K562 (cell line): ENCODE measurements around the gene CSK. TPM values are rescaled to one million over a fixed set of nuclear protein-coding genes. Genes with fewer than 3 reads are reported as not detected.

ENCODE experiments used
- ATAC-seq: fragments of 200-7000 bp; cut with Tn5 transposase; 3 replicates; pipeline ENCODE4 v1.9.1; 2020; ENCODE audit warnings: moderate library complexity
- BruUV-seq: library from RNA; stranded (reverse); fragments of 400-500 nt; replicated peaks from 2 replicates; lab custom pipeline; 2021; lab: Mats Ljungman, UMichigan
- CTCF ChIA-PET: fragments of 300-600 bp; formaldehyde crosslinking; extraction: SDS; loops from one replicate; lab custom pipeline; 2021; ENCODE audit warnings: low intra/inter-chr PET ratio; lab: Yijun Ruan, JAX
- POLR2A ChIA-PET: fragments of 300-600, 350-650 bp; sonication (Branson Sonifier 250); formaldehyde crosslinking; extraction: SDS; loops from one replicate; lab custom pipeline; 2021; ENCODE audit warnings: antibody characterized with exemption, inconsistent platforms; lab: Yijun Ruan, JAX
- DNase-seq, 4 experiments: peaks; one replicate each; pipeline versions ENCODE4 v3.0.0 to v3.0.0-alpha.2; 2011 to 2018; ENCODE audit warnings: low spot score in 3 of 4, mixed read lengths in 3 of 4; ENCODE audit errors: extremely low read depth in 1 of 4
- FAIRE-seq: peaks from 2 replicates; lab custom pipeline; 2011; peaks lifted over from hg19 to GRCh38; lab: Jason Lieb, UNC
- H2AFZ ChIP-seq: 2 replicates; pipeline ENCODE4 v1.6.0; 2011; ENCODE audit warnings: low read depth, low read length, control low read depth, inconsistent platforms
- H3K27ac ChIP-seq: fragments of 200-600 bp; 3 replicates; pipeline ENCODE4 v1.8.0; 2011; ENCODE audit warnings: low read depth, mild to moderate bottlenecking, control low read depth, inconsistent platforms, low read length, moderate library complexity, mixed read lengths; ENCODE audit errors: extremely low read depth
- H3K27me3 ChIP-seq, 2 experiments: fragments of 300-600 bp in 1 of 2; 2 replicates in 1 of 2; 3 replicates in 1 of 2; pipeline versions ENCODE4 v1.6.0 to v1.8.0; 2011; ENCODE audit warnings: inconsistent platforms in 2 of 2, low read length in 2 of 2, mild to moderate bottlenecking in 1 of 2, mixed read lengths in 1 of 2, moderate library complexity in 1 of 2; ENCODE audit not compliant: control insufficient read depth in 2 of 2, insufficient read depth in 2 of 2
- H3K36me3 ChIP-seq: fragments of 300-600 bp; 3 replicates; pipeline ENCODE4 v1.8.0; 2011; ENCODE audit warnings: mild to moderate bottlenecking, low read length, inconsistent platforms; ENCODE audit not compliant: control insufficient read depth, insufficient read depth
- H3K4me1 ChIP-seq, 2 experiments: fragments of 200-600 bp in 1 of 2; replicated peaks in 1 of 2; 2 replicates in 1 of 2; 3 replicates in 1 of 2; pipeline versions ENCODE4 v1.5.1 to v1.8.0; 2011; ENCODE audit warnings: inconsistent platforms in 2 of 2, low read length in 2 of 2, mild to moderate bottlenecking in 1 of 2, mixed read lengths in 1 of 2, moderate library complexity in 1 of 2; ENCODE audit not compliant: control insufficient read depth in 2 of 2, insufficient read depth in 2 of 2
- H3K4me2 ChIP-seq: 2 replicates; pipeline ENCODE4 v1.6.1; 2011; ENCODE audit warnings: low read length, control low read depth, inconsistent platforms, mixed read lengths; ENCODE audit not compliant: insufficient read depth
- H3K4me3 ChIP-seq: fragments of 200-600 bp; sonication (generic), shearing (Covaris generic); 2 replicates; pipeline ENCODE4 v1.5.1; 2016; ENCODE audit warnings: control low read depth, inconsistent platforms
- H3K79me2 ChIP-seq: fragments of 200-600 bp; 3 replicates; pipeline ENCODE4 v1.8.0; 2011; ENCODE audit warnings: low read length, inconsistent platforms; ENCODE audit not compliant: control insufficient read depth, insufficient read depth
- H3K9ac ChIP-seq, 2 experiments: 2 replicates each; pipeline versions ENCODE4 v1.6.0 to v1.6.1; 2011; ENCODE audit warnings: low read depth in 2 of 2, low read length in 2 of 2, control low read depth in 1 of 2, inconsistent platforms in 1 of 2, mild to moderate bottlenecking in 1 of 2, mixed read lengths in 1 of 2; ENCODE audit not compliant: insufficient read depth in 1 of 2
- H3K9me1 ChIP-seq: one replicate; pipeline ENCODE4 v1.6.0; 2011; ENCODE audit warnings: inconsistent platforms, mild to moderate bottlenecking, low read length, moderate library complexity; ENCODE audit not compliant: control insufficient read depth, insufficient read depth
- H3K9me3 ChIP-seq: replicated peaks from 2 replicates; pipeline ENCODE4 v1.5.1; 2011; ENCODE audit warnings: low read depth, low read length, inconsistent platforms; ENCODE audit not compliant: control insufficient read depth, insufficient read depth
- H4K20me1 ChIP-seq: replicated peaks from 2 replicates; pipeline ENCODE4 v1.6.1; 2011; ENCODE audit warnings: low read length, inconsistent platforms, mixed read lengths; ENCODE audit not compliant: control insufficient read depth, insufficient read depth
- HDGF ChIP-seq: fragments of 450-650 bp; IDR thresholded peaks from 2 replicates; pipeline ENCODE4 v1.6.1; 2016
- KDM1A ChIP-seq, 2 experiments: fragments of 450-650 bp; IDR thresholded peaks; 2 replicates each; pipeline ENCODE4 v1.6.1; 2016; ENCODE audit warnings: mild to moderate bottlenecking in 2 of 2
- MIER1 ChIP-seq: fragments of 450-650 bp; IDR thresholded peaks from 2 replicates; pipeline ENCODE4 v1.6.1; 2016; ENCODE audit warnings: antibody characterized with exemption, mild to moderate bottlenecking, low read depth
- PCBP2 ChIP-seq: fragments of 200-400 bp; formaldehyde crosslinking; IDR thresholded peaks from 2 replicates; pipeline ENCODE4 v1.6.1; 2018; ENCODE audit warnings: low read length, low read depth, mild to moderate bottlenecking, moderate library complexity; ENCODE audit not compliant: poor library complexity, severe bottlenecking
- POLR2A ChIP-seq: fragments of 450-650 bp; conservative IDR thresholded peaks from 2 replicates; pipeline ENCODE4 v1.6.1; 2016
- SREBF1 ChIP-seq: fragments of 150-350 bp; IDR thresholded peaks from 2 replicates; pipeline ENCODE4 v1.6.1; 2014; ENCODE audit warnings: antibody characterized with exemption, low read depth, low read length, borderline replicate concordance
- THAP7 ChIP-seq: fragments of 250-450 bp; sonication (Bioruptor Pico); IDR thresholded peaks from 2 replicates; pipeline ENCODE4 v1.5.0; 2021
- ZNF778 ChIP-seq: fragments of 450-650 bp; formaldehyde crosslinking; IDR thresholded peaks from 2 replicates; pipeline ENCODE4 v1.4.0; 2020; ENCODE audit warnings: mild to moderate bottlenecking, moderate library complexity
- WGBS: fragments of 100-300 bp; shearing (Covaris generic); methylation state at CpG from one replicate; pipeline ENCODE4 v1.1.6; 2016; ENCODE audit warnings: low coverage, mixed read lengths; ENCODE audit not compliant: insufficient coverage; ENCODE audit errors: missing lambda C conversion rate; 5-methylcytosine and 5-hydroxymethylcytosine counted together
- in situ Hi-C: fragments of 300-500 bp; cut with MboI; formaldehyde crosslinking; loops from 4 replicates; pipeline ENCODE4 v1.15.0; 2018; ENCODE audit warnings: inconsistent platforms, mixed read lengths
- intact Hi-C: fragments of 100-400 bp; cut with micrococcal nuclease; formaldehyde crosslinking; loops from 2 replicates; pipeline ENCODE4 v1.14.2; 2022
- polyA plus RNA-seq, 8 experiments: library from polyadenylated mRNA; depleted of rRNA in 4 of 8; stranded (reverse) in 5 of 8; unstranded in 3 of 8; fragments of >200 nt; fragmentation: Nextera tagmentation in 2 of 8; fragmentation: Illumina TruSeq in 1 of 8; extraction: Ambion mirVana in 2 of 8; extraction: Trizol in 1 of 8; gene quantifications; 2 replicates each; pipeline versions ENCODE4 v1.2.1 to v1.2.3, GENCODE V29; 2011 to 2014; ENCODE audit warnings: inconsistent platforms in 1 of 8, missing spikeins in 1 of 8
- total RNA-seq, 7 experiments: library from RNA; depleted of rRNA in 6 of 7; stranded (reverse); fragments of >200 nt in 6 of 7; fragmentation: Illumina TruSeq in 2 of 7; extraction: Trizol in 2 of 7; gene quantifications; 2 replicates each; pipeline versions ENCODE4 v1.2.1 to v1.2.3, GENCODE V29; 2011 to 2021; ENCODE audit warnings: low replicate concordance in 1 of 7

Gene CSK
- total and polyA plus RNA-seq, 9 of the 15 experiments (the other 6 are each of a cell fraction or from before 2014, with no cell fraction given) = 1.5 to 112 (median 22.5) TPM

- no peak overlapping the region for H3K4me2 ChIP-seq
- intact Hi-C loops = no loop called here
- H3K36me3 ChIP-seq = peaks cover 42% of the 10 kb centered on the region; the same call in 2 of the 3 replicates
- in situ Hi-C loops = no loop called here
- no peak overlapping the region for H2AFZ ChIP-seq
- ATAC-seq (no peak), FAIRE-seq (no peak)
- H3K9ac ChIP-seq = peak overlapping the region in 1 of 2 experiments; percentile 52; a peak in 1 of 4 replicates
- H3K9me1 ChIP-seq = peaks cover 7% of the 10 kb centered on the region
- POLR2A ChIA-PET = interaction anchor here (0.6 to 1.2 kb wide), 4 partner anchors 28 to 859 kb away, joined by 3 to 4 read pairs (median 4); no protein-coding TSS in a partner anchor
- H3K4me3 ChIP-seq = no peak overlapping the region
- H3K4me1 ChIP-seq = peaks cover 0 to 27% of the 10 kb centered on the region in 2 experiments; a peak in 3 of 5 replicates
- WGBS = 65% methylated on average over 5 of the region's 6 CpGs
- peaks cover 0 to 8% of the 10 kb centered on the region in 2 experiments; a peak in 1 of 5 replicates for H3K27me3 ChIP-seq
- TF ChIP-seq ZNF778 (CRISPR knock-in tag) = no peak
- TF ChIP-seq THAP7 (CRISPR knock-in tag) = no peak
- 0 out of 2 replicates have a peak, but pooled peaks have one; percentile 9 for TF ChIP-seq POLR2A
- TF ChIP-seq MIER1 = no peak
- TF ChIP-seq, all 486 proteins: peak for 1
- CTCF ChIA-PET = interaction anchor here (0.6 to 1.3 kb wide), 2 partner anchors 34 to 116 kb away, joined by 4 to 6 read pairs; no protein-coding TSS in a partner anchor
- DNase-seq = no peak
- Histone ChIP-seq H3K79me2 (no peaks in the 10 kb centered on the region), H4K20me1 (peaks cover 1% of the 10 kb centered on the region), H3K27ac (no peak overlapping the region), H3K9me3 (no peaks in the 10 kb centered on the region)
- no TSS peak for BruUV-seq
These were observed 23.1 kb downstream of the CSK start for GRCh38 chr15:74804935-74805334.

- no peak overlapping the region for H3K27ac ChIP-seq
- FAIRE-seq = no peak
- TF ChIP-seq HDGF (no peak), SREBF1 (no peak), KDM1A (IDR thresholded peaks at IDR 0.05) (0 out of 4 replicates have a peak, but pooled peaks have one; percentile 20 to 21), PCBP2 (no peak)
- TF ChIP-seq, all 486 proteins: peak for 1
- peak; percentile 37; the same call in 2 of the 3 replicates for ATAC-seq
- H3K9ac ChIP-seq = no peak overlapping the region
- H3K4me3 ChIP-seq = no peak overlapping the region
- H3K9me1 ChIP-seq = no peaks in the 10 kb centered on the region
- intact Hi-C loops = no loop called here
- no peaks in the 10 kb centered on the region for H3K9me3 ChIP-seq
- in situ Hi-C loops = no loop called here
- H3K4me2 ChIP-seq = no peak overlapping the region
- peaks cover 20% of the 10 kb centered on the region; the same call in 1 of the 3 replicates for H3K36me3 ChIP-seq
- no peak overlapping the region for H2AFZ ChIP-seq
- no peak for DNase-seq
- H4K20me1 ChIP-seq = no peaks in the 10 kb centered on the region; the same call in 1 of the 2 replicates
- peaks cover 0 to 7% of the 10 kb centered on the region in 2 experiments; a peak in 2 of 5 replicates for H3K4me1 ChIP-seq
- peaks cover 0 to 9% of the 10 kb centered on the region in 2 experiments; a peak in 2 of 5 replicates for H3K27me3 ChIP-seq
- H3K79me2 ChIP-seq = no peaks in the 10 kb centered on the region
- CTCF ChIA-PET = no interaction called here
- 3% methylated on average over 5 of the region's 5 CpGs for WGBS
- POLR2A ChIA-PET = interaction anchor here (0.5 to 0.6 kb wide), 2 partner anchors 17 to 38 kb away, joined by 3 read pairs; no protein-coding TSS in a partner anchor
- no TSS peak for BruUV-seq
These were observed 25.4 kb downstream of the CSK start for GRCh38 chr15:74807282-74807681.
